ENCODE results near the gene ANGPTL7. TPM values are rescaled to one million over a fixed set of nuclear protein-coding genes. Genes with fewer than 3 reads are reported as not detected.

Gene ANGPTL7
- total and polyA plus RNA-seq, 10 of the 15 experiments (the other 5 are each of a cell fraction or from before 2014, with no cell fraction given): 0.09 TPM; not detected in 9

DNA sequence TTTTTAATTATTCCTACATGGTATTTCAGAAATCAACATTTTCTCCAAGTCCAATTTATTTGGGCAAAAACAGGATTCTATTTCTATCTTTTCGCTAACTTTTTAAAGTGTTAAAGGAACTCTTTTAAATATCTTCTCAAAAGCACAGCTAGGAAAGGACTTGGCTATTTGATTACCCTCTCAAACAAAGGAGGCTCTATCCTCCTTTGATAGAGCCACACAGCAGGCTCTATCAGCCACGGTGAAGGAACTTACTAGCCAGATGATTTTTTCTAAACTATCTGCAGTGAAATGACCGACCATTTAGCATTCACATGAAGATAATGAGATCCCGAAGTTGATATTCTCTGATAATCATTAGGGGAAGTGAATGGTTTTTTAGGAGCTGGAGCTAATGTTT lies 9.1 kb downstream of the ANGPTL7 start (continued):
- TF ChIP-seq, protein P1, sequence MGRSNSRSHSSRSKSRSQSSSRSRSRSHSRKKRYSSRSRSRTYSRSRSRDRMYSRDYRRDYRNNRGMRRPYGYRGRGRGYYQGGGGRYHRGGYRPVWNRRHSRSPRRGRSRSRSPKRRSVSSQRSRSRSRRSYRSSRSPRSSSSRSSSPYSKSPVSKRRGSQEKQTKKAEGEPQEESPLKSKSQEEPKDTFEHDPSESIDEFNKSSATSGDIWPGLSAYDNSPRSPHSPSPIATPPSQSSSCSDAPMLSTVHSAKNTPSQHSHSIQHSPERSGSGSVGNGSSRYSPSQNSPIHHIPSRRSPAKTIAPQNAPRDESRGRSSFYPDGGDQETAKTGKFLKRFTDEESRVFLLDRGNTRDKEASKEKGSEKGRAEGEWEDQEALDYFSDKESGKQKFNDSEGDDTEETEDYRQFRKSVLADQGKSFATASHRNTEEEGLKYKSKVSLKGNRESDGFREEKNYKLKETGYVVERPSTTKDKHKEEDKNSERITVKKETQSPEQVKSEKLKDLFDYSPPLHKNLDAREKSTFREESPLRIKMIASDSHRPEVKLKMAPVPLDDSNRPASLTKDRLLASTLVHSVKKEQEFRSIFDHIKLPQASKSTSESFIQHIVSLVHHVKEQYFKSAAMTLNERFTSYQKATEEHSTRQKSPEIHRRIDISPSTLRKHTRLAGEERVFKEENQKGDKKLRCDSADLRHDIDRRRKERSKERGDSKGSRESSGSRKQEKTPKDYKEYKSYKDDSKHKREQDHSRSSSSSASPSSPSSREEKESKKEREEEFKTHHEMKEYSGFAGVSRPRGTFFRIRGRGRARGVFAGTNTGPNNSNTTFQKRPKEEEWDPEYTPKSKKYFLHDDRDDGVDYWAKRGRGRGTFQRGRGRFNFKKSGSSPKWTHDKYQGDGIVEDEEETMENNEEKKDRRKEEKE (IDR thresholded peaks at IDR 0.05): no peak
- TF ChIP-seq HDAC2 (IDR thresholded peaks at IDR 0.05) (no peak), RCOR1 (conservative IDR thresholded peaks at IDR 0.05; ENCODE audit: low read depth, low read length) (no peak), CHD2 (IDR thresholded peaks at IDR 0.05; ENCODE audit: borderline replicate concordance, low read depth, low read length) (no peak)

DNA sequence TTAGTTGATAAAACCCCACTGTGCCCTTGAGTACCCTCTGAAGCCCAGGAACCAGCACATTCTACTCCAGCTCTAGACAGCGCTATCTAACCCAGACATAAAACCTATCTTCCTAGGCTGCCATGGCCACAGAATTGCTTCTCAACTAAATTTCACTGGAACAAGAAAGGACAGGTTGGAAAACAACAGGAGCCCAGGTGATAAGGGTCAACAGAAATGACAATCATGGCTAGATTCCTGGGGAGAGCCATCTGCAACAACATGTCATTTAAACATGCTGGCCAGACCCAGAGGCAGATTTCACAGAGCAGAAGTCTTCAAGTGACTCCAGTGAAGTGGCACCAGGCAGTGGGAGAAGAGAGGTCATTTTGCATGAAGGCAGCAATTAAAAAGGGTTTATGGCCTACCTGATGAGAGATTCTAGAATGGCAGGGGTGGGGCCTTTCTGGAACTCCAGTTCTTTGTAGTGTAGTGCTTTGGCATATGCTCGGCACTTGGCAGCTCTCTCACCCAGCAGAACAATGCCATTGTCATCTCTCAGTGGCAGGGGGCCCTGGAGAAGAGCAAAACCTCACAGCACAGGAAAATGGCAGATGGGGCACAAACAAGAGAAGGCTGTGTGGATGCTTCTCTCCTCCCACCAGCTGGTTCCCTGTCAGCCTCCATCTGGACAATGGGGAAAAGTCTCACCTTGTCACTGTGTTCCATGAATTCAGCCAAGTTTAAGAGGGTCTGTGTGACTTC lies 9.9 kb downstream of the ANGPTL7 start:
- Histone ChIP-seq H3K9me3 (replicated peaks; ENCODE audit: control insufficient read depth, insufficient read depth, low read length) (no peaks in the 10 kb centered on the region), H3K4me1 (ENCODE audit: control insufficient read depth, insufficient read depth, low read length) (no peaks in the 10 kb centered on the region), H3K4me3 (no peak overlapping the region), H3K79me2 (ENCODE audit: control insufficient read depth, insufficient read depth, low read length) (no peaks in the 10 kb centered on the region), H3K27me3 (replicated peaks in 1 of 2; ENCODE audit: control insufficient read depth in 2 of 2, insufficient read depth in 2 of 2, low read length in 1 of 2) (no peaks in the 10 kb centered on the region), H3K9ac (ENCODE audit: control insufficient read depth, insufficient read depth, low read length) (no peak overlapping the region), H3K36me3 (ENCODE audit: control insufficient read depth in 2 of 2, insufficient read depth in 2 of 2, low read length in 1 of 2) (peaks cover 10 to 16% of the 10 kb centered on the region in 2 experiments; a peak in 3 of 4 replicates), H4K20me1 (ENCODE audit: control insufficient read depth, insufficient read depth) (no peaks in the 10 kb centered on the region), H3K27ac (ENCODE audit: control insufficient read depth, insufficient read depth) (no peak overlapping the region), H3K4me2 (ENCODE audit: control insufficient read depth, insufficient read depth) (no peak overlapping the region), H2AFZ (ENCODE audit: control insufficient read depth, low read depth, low read length) (no peak overlapping the region)
- intact Hi-C loops (cut with micrococcal nuclease; ENCODE audit: unreplicated experiment) (no loop called here), in situ Hi-C loops (cut with MboI) (no loop called here)
- ChIA-PET CTCF (interaction anchor here (1.2 kb wide), 1 partner anchor 10 kb away, joined by 3 read pairs; the partner anchor contains the start of gene ANGPTL7), SMC1A (ENCODE audit: uncharacterized antibody, unreplicated experiment) (interaction anchor here (0.5 to 1.0 kb wide), 2 partner anchors 13 to 458 kb away, joined by 3 read pairs; no protein-coding TSS in a partner anchor), RAD21 (ENCODE audit: unreplicated experiment) (no interaction called here), POLR2A (no interaction called here)
- BruUV-seq (replicated peaks): no TSS peak
- DNase-seq (ENCODE audit: low read depth, low spot score): no peak
- ATAC-seq: no peak
- FAIRE-seq: no peak
- WGBS (ENCODE audit: insufficient coverage, insufficient replicate concordance, low lambda C conversion rate, missing lambda C conversion rate): 95% methylated on average over 2 of the region's 2 CpGs
- TF ChIP-seq, protein P2, sequence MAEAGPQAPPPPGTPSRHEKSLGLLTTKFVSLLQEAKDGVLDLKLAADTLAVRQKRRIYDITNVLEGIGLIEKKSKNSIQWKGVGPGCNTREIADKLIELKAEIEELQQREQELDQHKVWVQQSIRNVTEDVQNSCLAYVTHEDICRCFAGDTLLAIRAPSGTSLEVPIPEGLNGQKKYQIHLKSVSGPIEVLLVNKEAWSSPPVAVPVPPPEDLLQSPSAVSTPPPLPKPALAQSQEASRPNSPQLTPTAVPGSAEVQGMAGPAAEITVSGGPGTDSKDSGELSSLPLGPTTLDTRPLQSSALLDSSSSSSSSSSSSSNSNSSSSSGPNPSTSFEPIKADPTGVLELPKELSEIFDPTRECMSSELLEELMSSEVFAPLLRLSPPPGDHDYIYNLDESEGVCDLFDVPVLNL (IDR thresholded peaks at IDR 0.05; ENCODE audit: low read depth, low read length): no peak
- TF ChIP-seq NR2C2 (IDR thresholded peaks at IDR 0.05; ENCODE audit: borderline replicate concordance, control insufficient read depth, insufficient read length, low read depth) (no peak), YBX1 (IDR thresholded peaks at IDR 0.05) (no peak), POLR2AphosphoS2 (IDR thresholded peaks at IDR 0.05; ENCODE audit: low read depth, low read length) (no peak), NR2F1 (conservative IDR thresholded peaks at IDR 0.05) (no peak), CBFB (IDR thresholded peaks at IDR 0.05; ENCODE audit: low read depth) (no peak), CREM (IDR thresholded peaks at IDR 0.05; ENCODE audit: low read depth) (no peak), MTA3 (IDR thresholded peaks at IDR 0.05; ENCODE audit: borderline replicate concordance, low read length) (no peak), POLR2AphosphoS5 (IDR thresholded peaks at IDR 0.05; ENCODE audit: low read length) (no peak), CBX5 (IDR thresholded peaks at IDR 0.05; ENCODE audit: low read depth) (no peak), ZNF622 (IDR thresholded peaks at IDR 0.05) (no peak), ZNF274 (IDR thresholded peaks at IDR 0.05; ENCODE audit: insufficient read depth, insufficient read length) (no peak), LARP7 (IDR thresholded peaks at IDR 0.05) (no peak), SP1 (IDR thresholded peaks at IDR 0.05; ENCODE audit: low read depth, low read length) (no peak)
- TF ChIP-seq, protein P3, sequence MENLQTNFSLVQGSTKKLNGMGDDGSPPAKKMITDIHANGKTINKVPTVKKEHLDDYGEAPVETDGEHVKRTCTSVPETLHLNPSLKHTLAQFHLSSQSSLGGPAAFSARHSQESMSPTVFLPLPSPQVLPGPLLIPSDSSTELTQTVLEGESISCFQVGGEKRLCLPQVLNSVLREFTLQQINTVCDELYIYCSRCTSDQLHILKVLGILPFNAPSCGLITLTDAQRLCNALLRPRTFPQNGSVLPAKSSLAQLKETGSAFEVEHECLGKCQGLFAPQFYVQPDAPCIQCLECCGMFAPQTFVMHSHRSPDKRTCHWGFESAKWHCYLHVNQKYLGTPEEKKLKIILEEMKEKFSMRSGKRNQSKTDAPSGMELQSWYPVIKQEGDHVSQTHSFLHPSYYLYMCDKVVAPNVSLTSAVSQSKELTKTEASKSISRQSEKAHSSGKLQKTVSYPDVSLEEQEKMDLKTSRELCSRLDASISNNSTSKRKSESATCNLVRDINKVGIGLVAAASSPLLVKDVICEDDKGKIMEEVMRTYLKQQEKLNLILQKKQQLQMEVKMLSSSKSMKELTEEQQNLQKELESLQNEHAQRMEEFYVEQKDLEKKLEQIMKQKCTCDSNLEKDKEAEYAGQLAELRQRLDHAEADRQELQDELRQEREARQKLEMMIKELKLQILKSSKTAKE (IDR thresholded peaks at IDR 0.05; ENCODE audit: low read depth, poor library complexity, severe bottlenecking): no peak

Data from GM12878 (cell line).